ENCODE results near the gene ABLIM2. TPM values are rescaled to one million over a fixed set of nuclear protein-coding genes. Genes with fewer than 3 reads are reported as not detected.

ABLIM2 gene
- total and polyA plus RNA-seq, 2 donors (not counting 1 experiment from before 2014, with no cell fraction given), result 3.3 to 79.0 TPM

- Histone ChIP-seq H3K4me1 (ENCODE audit: control insufficient read depth in 2 of 2, insufficient read depth in 2 of 2, low read length in 2 of 2) (no peaks in the 10 kb centered on the region), H3K27ac (ENCODE audit: low read length in 2 of 2) (no peak overlapping the region), H3K27me3 (replicated peaks in 1 of 4; ENCODE audit: control extremely low read depth in 1 of 4, control insufficient read depth in 3 of 4, insufficient read depth in 4 of 4, low read length in 3 of 4) (no peaks in the 10 kb centered on the region), H3K9me3 (ENCODE audit: control extremely low read depth in 1 of 3, control insufficient read depth in 2 of 3, insufficient read depth in 1 of 3, low read length in 2 of 3) (no peaks in the 10 kb centered on the region), H3K9ac (ENCODE audit: low read length) (no peak overlapping the region), H3K4me2 (replicated peaks; ENCODE audit: low read depth, low read length, poor library complexity, severe bottlenecking) (no peak overlapping the region), H4K20me1 (ENCODE audit: control insufficient read depth, insufficient read depth, low read length, poor library complexity, severe bottlenecking) (no peaks in the 10 kb centered on the region), H3K36me3 (replicated peaks in 1 of 2; ENCODE audit: control extremely low read depth in 1 of 2, control insufficient read depth in 1 of 2, extremely low read depth in 1 of 2, insufficient read depth in 2 of 2, low read length in 1 of 2) (no peaks in the 10 kb centered on the region), H3K79me2 (ENCODE audit: control insufficient read depth, insufficient read depth, low read length) (no peaks in the 10 kb centered on the region), H3K4me3 (ENCODE audit: control extremely low read depth in 1 of 5, extremely low read depth in 1 of 5, insufficient read depth in 1 of 5, low read depth in 2 of 5, low read length in 4 of 5) (no peak overlapping the region), H2AFZ (ENCODE audit: insufficient read depth, low read depth, low read length, poor library complexity, severe bottlenecking) (no peak overlapping the region)
- intact Hi-C loops (cut with micrococcal nuclease), result no loop called here
- no peak for ATAC-seq (ENCODE audit: low read depth)
- Mint-ChIP-seq H3K9me3 (ENCODE audit: insufficient read depth) (no peaks in the 10 kb centered on the region), H3K4me1 (no peaks in the 10 kb centered on the region), H3K27me3 (peaks cover 8% of the 10 kb centered on the region), H3K4me3 (no peak overlapping the region), H3K27ac (no peak overlapping the region)
- TF ChIP-seq EZH2 (IDR thresholded peaks at IDR 0.05; ENCODE audit: borderline replicate concordance, insufficient read depth, low read depth, low read length, poor library complexity, severe bottlenecking) (no peak), CTCF (IDR thresholded peaks at IDR 0.05) (no peak)
- no peak for DNase-seq
- ChIA-PET CTCF (interaction anchor here (0.6 kb wide), 1 partner anchor 151 kb away, joined by 3 read pairs; no protein-coding TSS in a partner anchor), POLR2A (no interaction called here)
- 72% methylated on average over 13 of the region's 13 CpGs for WGBS (ENCODE audit: insufficient coverage)
Measured at GRCh38 chr4:8021796-8022195, 136.8 kb downstream of the ABLIM2 start.

DNA sequence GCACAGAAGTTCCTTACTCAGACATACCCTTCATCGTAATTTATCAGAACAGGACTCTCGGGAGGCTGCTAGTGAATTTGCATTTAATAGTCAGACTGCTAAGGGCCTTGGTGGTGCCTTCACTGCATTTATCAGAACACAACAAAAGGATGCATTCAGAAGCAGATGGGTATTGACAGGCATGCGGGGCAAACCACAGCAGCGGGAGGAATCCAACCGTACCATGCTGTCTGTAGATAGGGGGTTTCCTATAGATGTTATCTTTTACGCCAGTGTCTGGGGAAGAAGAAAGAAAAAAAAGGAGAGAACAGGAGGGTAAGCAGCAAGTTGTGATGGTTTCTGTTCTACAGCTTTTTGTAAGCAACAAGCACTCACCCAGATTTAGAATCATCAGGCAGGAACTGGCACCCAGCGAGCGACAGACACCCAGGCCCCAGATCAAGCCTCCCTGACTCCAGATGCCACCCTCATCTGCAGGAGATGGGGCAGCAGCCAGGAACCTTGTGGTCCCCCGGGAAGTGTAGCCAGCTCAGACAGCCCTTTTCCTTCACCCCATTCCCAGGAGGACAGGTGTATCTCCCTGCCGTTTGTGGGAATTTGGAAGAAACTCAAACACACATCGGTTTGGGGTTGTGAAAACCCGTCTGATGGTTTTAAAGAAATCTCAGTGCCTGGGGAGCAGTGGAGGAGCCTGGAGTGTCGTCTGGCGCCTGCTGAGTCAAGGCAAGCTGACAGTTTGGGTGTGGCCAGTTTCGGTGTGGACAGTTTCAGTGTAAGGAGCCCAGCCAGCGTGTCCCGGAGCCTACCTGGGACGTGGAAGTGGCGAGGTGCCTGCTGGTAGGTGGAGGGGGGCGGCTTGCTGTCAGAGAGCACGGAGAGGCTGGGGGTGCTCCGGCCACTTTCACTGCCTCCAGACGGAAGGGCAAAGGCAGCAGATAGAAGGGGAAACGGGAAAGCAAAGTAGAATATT lies 138.9 kb downstream of the ABLIM2 start:
- H3K9me3 Mint-ChIP-seq (ENCODE audit: insufficient read depth), result no peaks in the 10 kb centered on the region
- intact Hi-C loops (cut with micrococcal nuclease), result no loop called here
- no peaks in the 10 kb centered on the region for H4K20me1 ChIP-seq (ENCODE audit: control insufficient read depth, insufficient read depth, low read length, poor library complexity, severe bottlenecking)
- ATAC-seq (ENCODE audit: low read depth) (no peak), DNase-seq (no peak)
- H3K9me3 ChIP-seq (ENCODE audit: control extremely low read depth in 1 of 3, control insufficient read depth in 2 of 3, insufficient read depth in 1 of 3, low read length in 2 of 3), result no peaks in the 10 kb centered on the region
- ChIA-PET CTCF (no interaction called here), POLR2A (no interaction called here)
- no peak overlapping the region for H3K4me2 ChIP-seq (replicated peaks; ENCODE audit: low read depth, low read length, poor library complexity, severe bottlenecking)
- no peaks in the 10 kb centered on the region for H3K36me3 ChIP-seq (replicated peaks in 1 of 2; ENCODE audit: control extremely low read depth in 1 of 2, control insufficient read depth in 1 of 2, extremely low read depth in 1 of 2, insufficient read depth in 2 of 2, low read length in 1 of 2)
- H2AFZ ChIP-seq (ENCODE audit: insufficient read depth, low read depth, low read length, poor library complexity, severe bottlenecking), result no peak overlapping the region
- peaks cover 8% of the 10 kb centered on the region for H3K27me3 Mint-ChIP-seq
- 64% methylated on average over 21 of the region's 24 CpGs for WGBS (ENCODE audit: insufficient coverage)
- no peak overlapping the region for H3K27ac ChIP-seq (ENCODE audit: low read length in 2 of 2)
- H3K9ac ChIP-seq (ENCODE audit: low read length), result no peak overlapping the region
- H3K4me3 Mint-ChIP-seq, result no peak overlapping the region
- H3K79me2 ChIP-seq (ENCODE audit: control insufficient read depth, insufficient read depth, low read length), result no peaks in the 10 kb centered on the region
- TF ChIP-seq CTCF (IDR thresholded peaks at IDR 0.05), result no peak
- TF ChIP-seq EZH2 (IDR thresholded peaks at IDR 0.05; ENCODE audit: borderline replicate concordance, insufficient read depth, low read depth, low read length, poor library complexity, severe bottlenecking), result no peak
- H3K4me1 Mint-ChIP-seq, result no peaks in the 10 kb centered on the region
- no peaks in the 10 kb centered on the region for H3K27me3 ChIP-seq (replicated peaks in 1 of 4; ENCODE audit: control extremely low read depth in 1 of 4, control insufficient read depth in 3 of 4, insufficient read depth in 4 of 4, low read length in 3 of 4)
- H3K4me1 ChIP-seq (ENCODE audit: control insufficient read depth in 2 of 2, insufficient read depth in 2 of 2, low read length in 2 of 2), result no peaks in the 10 kb centered on the region
- H3K4me3 ChIP-seq (ENCODE audit: control extremely low read depth in 1 of 5, extremely low read depth in 1 of 5, insufficient read depth in 1 of 5, low read depth in 2 of 5, low read length in 4 of 5), result no peak overlapping the region
- H3K27ac Mint-ChIP-seq, result no peak overlapping the region
